GM23338 (cell line): ENCODE data around the gene DNAJC13. TPM values are rescaled to one million over a fixed set of nuclear protein-coding genes. Genes with fewer than 3 reads are reported as not detected.

ENCODE experiments used
- JUNB ChIP-seq: IDR thresholded peaks from one replicate; pipeline ENCODE4 v1.6.1; 2016; ENCODE audit warnings: antibody characterized with exemption; ENCODE audit not compliant: unreplicated experiment
- NANOG ChIP-seq: IDR thresholded peaks from 2 replicates; pipeline ENCODE4 v1.6.1; 2016; ENCODE audit warnings: antibody characterized with exemption, borderline replicate concordance
- polyA plus RNA-seq: library from polyadenylated mRNA; unstranded; fragments of >200 nt; fragmentation: Nextera tagmentation; extraction: Ambion mirVana; gene quantifications from 2 replicates; pipeline ENCODE4 v1.2.1, GENCODE V29; 2016
- total RNA-seq: library from RNA; depleted of rRNA; stranded (reverse); fragments of >200 nt; shearing (Covaris generic); gene quantifications from 2 replicates; pipeline ENCODE4 v1.2.3, GENCODE V29; 2014; rRNA removed
- TF ChIP-seq, protein P1 (sequence below): IDR thresholded peaks from one replicate; pipeline ENCODE4 v1.6.1; 2018; ENCODE audit warnings: antibody characterized with exemption; ENCODE audit not compliant: unreplicated experiment

The DNAJC13 gene
- total and polyA plus RNA-seq, 2 experiments from 2014 or later = 8.3 to 33.6 TPM

DNA sequence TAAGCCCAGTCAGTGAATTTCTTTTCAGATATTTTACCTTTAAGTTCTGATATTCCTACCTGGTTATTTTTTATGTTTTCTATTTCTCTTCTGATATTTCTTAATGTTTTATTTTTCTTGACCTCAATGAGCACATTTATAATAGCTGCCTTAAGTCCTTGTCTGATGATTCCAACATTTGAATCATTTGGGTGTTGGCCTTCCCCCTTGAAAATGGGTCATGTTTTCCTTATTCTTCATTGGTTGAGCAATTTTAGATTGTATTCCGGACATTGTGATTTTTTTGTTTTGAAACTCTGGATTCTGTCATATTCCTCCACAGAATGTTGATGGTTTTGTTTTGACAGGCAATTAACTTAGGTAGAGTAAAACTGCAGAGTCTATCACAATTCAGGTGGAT is 170.1 kb downstream of the DNAJC13 start (continued):
- TF ChIP-seq, protein P1, sequence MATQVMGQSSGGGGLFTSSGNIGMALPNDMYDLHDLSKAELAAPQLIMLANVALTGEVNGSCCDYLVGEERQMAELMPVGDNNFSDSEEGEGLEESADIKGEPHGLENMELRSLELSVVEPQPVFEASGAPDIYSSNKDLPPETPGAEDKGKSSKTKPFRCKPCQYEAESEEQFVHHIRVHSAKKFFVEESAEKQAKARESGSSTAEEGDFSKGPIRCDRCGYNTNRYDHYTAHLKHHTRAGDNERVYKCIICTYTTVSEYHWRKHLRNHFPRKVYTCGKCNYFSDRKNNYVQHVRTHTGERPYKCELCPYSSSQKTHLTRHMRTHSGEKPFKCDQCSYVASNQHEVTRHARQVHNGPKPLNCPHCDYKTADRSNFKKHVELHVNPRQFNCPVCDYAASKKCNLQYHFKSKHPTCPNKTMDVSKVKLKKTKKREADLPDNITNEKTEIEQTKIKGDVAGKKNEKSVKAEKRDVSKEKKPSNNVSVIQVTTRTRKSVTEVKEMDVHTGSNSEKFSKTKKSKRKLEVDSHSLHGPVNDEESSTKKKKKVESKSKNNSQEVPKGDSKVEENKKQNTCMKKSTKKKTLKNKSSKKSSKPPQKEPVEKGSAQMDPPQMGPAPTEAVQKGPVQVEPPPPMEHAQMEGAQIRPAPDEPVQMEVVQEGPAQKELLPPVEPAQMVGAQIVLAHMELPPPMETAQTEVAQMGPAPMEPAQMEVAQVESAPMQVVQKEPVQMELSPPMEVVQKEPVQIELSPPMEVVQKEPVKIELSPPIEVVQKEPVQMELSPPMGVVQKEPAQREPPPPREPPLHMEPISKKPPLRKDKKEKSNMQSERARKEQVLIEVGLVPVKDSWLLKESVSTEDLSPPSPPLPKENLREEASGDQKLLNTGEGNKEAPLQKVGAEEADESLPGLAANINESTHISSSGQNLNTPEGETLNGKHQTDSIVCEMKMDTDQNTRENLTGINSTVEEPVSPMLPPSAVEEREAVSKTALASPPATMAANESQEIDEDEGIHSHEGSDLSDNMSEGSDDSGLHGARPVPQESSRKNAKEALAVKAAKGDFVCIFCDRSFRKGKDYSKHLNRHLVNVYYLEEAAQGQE = no peak
- TF ChIP-seq JUNB (no peak), NANOG (no peak)

Other genes with a start within 250 kb of the DNAJC13 start
- 3.5 and 5.4 TPM in 2 replicates for gene ACP3, start 100.1 kb upstream of the DNAJC13 start, total RNA-seq
- gene ACP3, start 100.1 kb upstream of the DNAJC13 start, polyA plus RNA-seq = 0.68 and 1.1 TPM in 2 replicates
- gene ACKR4, start 179.8 kb downstream of the DNAJC13 start, total RNA-seq = not detected in 2 replicates
- gene ACKR4, start 179.8 kb downstream of the DNAJC13 start, polyA plus RNA-seq = 0.26 TPM in 1 of 2 replicates, not detected in the other
- 10.8 and 17.1 TPM in 2 replicates for gene ACAD11, start 242.3 kb downstream of the DNAJC13 start, total RNA-seq
- 8.8 and 11.4 TPM in 2 replicates for gene ACAD11, start 242.3 kb downstream of the DNAJC13 start, polyA plus RNA-seq
- gene UBA5, start 242.8 kb downstream of the DNAJC13 start, total RNA-seq = 51.5 and 52.2 TPM in 2 replicates
- 17.9 and 22.8 TPM in 2 replicates for gene UBA5, start 242.8 kb downstream of the DNAJC13 start, polyA plus RNA-seq